HG03378 (cell line): ENCODE measurements around the gene MRPS12.
"Not testable (repeated sequence)": the region's sequence is repeated elsewhere in the genome, so short reads cannot be mapped to it uniquely, and the experiment has no call there.

Experiments used
- ATAC-seq: cut with Tn5 transposase; IDR thresholded peaks from one replicate; pipeline ENCODE4 v1.9.1; 2021; ENCODE audit warnings: mild to moderate bottlenecking, moderate library complexity; ENCODE audit not compliant: unreplicated experiment

MRPS12 gene

GRCh38 chr19:38932425-38933179, 1.9 kb downstream of the MRPS12 start:
- no peak for ATAC-seq

DNA sequence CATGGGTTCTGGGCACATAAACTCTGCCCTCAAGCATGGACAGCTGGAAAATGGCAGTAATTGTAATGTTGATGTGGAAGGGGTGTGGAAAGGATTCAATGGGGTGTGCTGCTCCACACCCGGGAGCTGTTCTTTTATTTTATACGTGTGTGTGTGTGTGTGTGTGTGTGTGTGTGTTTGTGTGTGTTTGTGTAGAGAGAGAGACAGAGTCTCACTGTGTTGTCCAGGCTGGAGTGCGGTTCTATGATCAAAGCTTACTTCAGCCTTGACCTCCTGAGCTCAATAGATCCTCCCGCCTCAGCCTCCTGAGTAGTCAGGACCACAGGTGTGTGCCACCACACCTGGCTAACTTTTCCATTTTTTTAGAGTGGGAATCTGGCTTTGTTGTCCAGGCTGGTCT, 2.8 kb downstream of the MRPS12 start:
- ATAC-seq, result no peak

DNA sequence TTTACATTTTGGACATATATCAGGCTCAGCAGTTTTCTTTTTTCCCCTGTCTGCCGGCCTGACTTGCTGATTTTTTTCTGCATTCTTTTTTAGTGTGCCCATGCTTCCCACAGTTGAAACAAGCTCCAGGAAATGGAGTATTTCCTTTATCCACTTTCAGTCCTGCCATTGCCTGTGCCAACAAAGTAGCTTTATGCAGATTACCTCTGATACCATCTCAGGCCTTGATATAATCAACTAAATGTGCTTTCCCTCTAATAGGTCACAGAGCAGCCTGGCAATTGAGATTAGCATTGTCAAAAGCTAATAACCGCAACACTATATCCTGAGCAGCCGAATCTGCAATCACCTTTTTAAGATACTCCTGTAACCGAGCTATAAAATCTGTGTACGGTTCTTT, 9.2 kb downstream of the MRPS12 start:
- no peak for ATAC-seq

DNA sequence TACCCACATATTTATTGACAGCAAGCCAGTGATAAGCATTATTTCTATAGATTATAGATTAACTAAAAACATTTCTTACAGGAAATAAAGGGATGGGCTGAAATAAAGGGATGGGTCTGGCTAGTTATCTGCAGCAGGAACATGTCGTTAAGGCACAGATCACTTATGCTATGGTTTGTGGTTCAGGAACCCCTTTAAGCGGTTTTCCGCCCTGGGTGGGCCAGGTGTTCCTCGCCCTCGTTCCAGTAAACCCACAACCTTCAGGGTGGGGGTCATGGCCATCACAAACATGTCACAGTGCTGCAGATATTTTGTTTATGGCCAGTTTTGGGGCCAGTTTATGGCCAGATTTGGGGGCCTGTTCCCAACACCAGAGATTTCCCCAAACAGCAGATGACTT, 10.7 kb downstream of the MRPS12 start:
- not testable (repeated sequence) for ATAC-seq

- no peak for ATAC-seq
Observed at GRCh38 chr19:38941979-38942378, 11.2 kb downstream of the MRPS12 start.

GRCh38 chr19:38942471-38943181, 11.9 kb downstream of the MRPS12 start:
- ATAC-seq, result no peak

- no peak for ATAC-seq
Observed at GRCh38 chr19:38944981-38945506, 14.3 kb downstream of the MRPS12 start.

DNA sequence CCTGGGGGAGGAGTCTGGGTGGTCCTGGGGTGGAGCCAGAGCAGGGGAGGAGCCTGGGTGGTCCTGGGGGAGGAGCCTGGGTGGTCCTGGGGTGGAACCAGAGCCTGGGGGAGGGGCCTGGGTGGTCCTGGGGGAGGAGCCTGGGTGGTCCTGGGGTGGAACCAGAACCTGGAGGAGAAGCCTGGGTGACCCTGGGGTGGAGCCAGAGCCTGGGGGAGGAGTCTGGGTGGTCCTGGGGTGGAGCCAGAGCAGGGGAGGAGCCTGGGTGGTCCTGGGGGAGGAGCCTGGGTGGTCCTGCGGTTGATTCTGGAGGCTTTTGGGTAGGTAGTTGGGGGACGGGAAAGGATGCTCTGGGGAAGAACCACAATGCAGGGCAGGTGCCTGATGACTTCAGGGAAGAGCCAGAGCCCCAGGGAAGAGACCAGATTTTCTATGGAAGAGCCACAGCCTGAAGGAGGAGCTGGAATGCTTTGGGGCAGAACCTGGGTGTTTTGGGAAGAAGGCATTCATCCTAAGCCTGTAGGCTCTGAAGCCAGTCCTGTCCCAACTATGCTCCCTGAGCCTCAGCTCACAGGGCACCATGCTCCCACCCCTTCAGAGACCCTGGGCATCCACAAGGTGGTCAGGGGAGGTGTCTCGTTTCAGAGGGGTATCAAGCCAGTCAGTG, 15.0 kb downstream of the MRPS12 start:
- no peak for ATAC-seq

- ATAC-seq, result no peak
Observed at GRCh38 chr19:38946229-38947010, 15.7 kb downstream of the MRPS12 start.

DNA sequence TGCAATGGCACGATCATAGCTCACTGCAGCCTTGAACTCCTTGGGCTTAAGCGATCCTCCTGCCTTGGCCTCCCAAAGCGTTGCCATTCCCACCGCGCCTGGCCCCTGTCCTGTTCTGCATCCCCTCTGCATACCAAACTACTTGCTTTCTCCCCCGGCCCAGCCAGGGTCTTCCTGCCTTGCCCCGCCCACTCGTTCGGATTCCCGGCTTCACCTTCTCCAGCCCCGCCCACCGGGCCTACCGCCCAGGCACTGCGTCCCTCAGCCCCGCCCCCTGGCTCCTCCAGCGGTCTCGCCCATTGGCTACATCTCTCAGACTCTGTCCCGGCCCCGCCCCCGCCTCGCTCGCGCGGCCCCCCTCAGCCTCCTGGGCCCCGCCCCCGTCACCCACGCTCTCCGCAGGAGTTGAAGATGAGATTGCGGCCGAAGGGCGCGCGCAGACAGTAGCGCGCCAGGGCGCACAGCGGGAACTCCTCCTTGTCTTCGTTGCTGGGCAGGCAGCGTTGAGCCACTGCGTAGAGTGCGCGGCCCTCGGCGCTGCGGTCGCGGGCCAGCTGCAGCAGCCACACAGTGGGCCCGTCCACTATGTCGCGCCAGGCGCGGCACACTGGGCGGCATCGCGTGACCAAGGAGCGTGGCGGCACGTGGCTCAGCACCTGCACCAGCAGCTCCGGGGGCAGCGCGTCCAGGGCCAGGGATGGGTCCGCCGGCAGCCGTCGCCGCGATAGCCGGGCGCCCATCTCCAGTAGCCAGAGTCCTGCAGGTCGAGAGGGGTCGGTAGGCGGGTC, 19.0 kb downstream of the MRPS12 start:
- no peak for ATAC-seq

- ATAC-seq, result no peak
Observed at GRCh38 chr19:38951187-38951586, 20.4 kb downstream of the MRPS12 start.

GRCh38 chr19:38952395-38953165, 21.8 kb downstream of the MRPS12 start:
- no peak for ATAC-seq

- no peak for ATAC-seq
Observed at GRCh38 chr19:38953677-38954076, 22.9 kb downstream of the MRPS12 start.

- ATAC-seq, result no peak
Observed at GRCh38 chr19:38956264-38956663, 25.5 kb downstream of the MRPS12 start.

- ATAC-seq, result no peak
Observed at GRCh38 chr19:38958301-38958700, 27.6 kb downstream of the MRPS12 start.

- ATAC-seq, result no peak
Observed at GRCh38 chr19:38959618-38960017, 28.9 kb downstream of the MRPS12 start.

GRCh38 chr19:38964738-38965137, 34.0 kb downstream of the MRPS12 start:
- no peak for ATAC-seq

- ATAC-seq, result not testable (repeated sequence)
Observed at GRCh38 chr19:38966149-38966548, 35.4 kb downstream of the MRPS12 start.
